HG03575 (cell line): ENCODE data around the gene PPM1J.
"Not testable (repeated sequence)": the region's sequence is repeated elsewhere in the genome, so short reads cannot be mapped to it uniquely, and the experiment has no call there.

ENCODE experiments used
- ATAC-seq: cut with Tn5 transposase; IDR thresholded peaks from one replicate; pipeline ENCODE4 v1.9.1; 2021; ENCODE audit not compliant: unreplicated experiment, insufficient number of reproducible peaks, low FRiP score; ENCODE audit errors: extremely low read depth

The PPM1J gene

DNA sequence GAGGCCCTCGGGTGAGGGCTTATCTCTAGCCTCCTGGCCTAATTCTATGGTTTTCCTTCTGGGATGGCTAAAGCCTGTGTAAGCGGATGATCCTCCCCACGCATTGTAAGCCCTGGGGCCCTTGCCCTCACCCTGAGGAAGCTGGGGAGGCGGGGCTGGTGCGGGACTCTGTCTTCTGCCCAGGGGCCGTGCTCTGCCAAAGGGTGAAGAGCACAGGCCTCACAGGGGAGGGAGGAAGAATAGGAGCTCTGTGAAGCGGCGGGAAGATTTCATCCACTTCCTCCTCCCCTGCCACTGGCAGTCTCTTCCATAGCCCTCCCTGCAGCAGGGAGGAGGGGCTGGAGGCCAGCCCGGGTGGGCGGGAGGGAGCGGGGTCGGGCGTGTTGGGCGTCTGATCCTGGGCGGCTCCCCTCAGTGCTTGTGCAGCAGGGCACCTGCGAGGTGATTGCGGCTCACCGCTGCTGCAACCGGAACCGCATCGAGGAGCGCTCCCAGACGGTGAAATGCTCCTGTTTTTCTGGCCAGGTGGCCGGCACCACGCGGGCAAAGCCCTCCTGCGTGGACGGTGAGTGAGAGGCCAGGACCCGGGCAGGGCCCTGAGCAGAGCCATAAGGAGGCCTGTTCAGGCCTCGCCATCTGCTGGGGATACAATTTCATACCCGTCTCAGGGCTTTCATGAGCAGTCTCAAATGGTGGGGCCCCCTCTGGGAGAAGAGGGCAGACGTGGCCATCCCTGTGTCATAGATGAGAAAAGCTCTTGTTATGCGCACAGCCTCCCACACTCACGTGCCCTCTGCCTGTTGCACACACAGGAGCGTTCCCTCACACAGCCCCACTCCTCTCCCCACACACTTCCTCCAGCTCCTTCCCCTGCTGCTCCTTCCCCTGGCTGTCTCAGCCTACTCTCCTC lies 7.7 kb upstream of the PPM1J start:
- ATAC-seq, result no peak

DNA sequence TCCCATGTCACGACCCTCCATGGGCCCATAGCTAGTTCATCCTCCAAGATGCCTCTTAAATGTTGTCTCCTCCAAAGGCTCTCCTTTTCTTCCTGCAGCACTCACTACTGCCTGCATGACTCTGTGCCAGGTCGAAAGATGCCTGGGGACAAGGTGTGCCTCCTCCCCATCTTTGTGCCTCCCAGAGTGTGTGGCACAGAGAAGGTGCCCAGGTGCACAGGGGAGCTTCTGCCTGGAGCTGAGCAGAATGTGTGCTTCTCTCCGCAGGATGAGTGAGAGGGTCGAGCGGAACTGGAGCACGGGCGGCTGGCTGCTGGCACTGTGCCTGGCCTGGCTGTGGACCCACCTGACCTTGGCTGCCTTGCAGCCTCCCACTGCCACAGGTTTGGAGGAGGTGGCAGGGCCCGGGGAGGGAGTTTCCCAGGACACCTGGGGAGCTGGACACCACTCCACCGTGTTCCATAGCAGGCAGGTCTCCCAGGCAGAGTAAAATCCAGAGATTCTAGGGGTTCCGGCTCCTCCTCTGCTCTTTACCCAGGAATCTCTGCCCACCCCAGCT lies 6.9 kb upstream of the PPM1J start:
- no peak for ATAC-seq

DNA sequence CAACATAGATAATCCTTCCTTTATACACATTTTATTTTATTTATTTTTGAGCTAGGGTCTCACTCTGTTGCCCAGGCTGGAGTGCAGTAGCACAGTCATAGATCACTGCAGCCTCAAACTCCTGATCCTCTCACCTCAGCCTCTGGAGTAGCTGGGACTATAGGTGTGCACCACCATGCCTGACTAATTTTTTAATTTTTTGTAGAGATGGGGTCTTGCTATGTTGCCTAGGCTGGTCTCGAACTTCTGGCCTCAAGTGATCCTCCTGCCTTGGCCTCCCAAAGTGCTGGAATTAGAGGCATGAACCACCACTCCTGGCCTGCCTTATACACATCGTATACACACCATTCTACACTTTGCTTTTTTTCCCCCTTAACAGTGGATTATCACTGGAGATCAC lies 6.2 kb upstream of the PPM1J start:
- not testable (repeated sequence) for ATAC-seq

DNA sequence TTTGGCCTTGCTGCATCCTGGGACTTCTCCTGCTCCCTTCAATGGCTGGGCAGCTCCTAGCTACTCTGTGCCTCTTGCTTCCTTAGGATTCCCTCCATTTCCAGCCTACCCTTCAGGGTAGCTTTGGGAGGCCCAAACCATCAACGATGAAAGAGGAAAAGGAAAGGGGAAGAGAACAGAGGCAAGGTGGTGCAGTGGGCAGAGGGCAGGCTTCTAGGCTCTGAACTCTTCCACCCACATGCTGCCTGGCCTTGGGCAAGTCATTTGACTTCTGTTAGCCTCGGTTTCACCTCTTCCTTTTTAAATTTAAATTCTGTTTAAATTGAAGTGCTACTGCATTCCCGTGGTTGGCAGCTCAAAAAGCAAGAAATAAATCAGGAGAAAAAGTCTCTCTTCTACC lies 5.7 kb upstream of the PPM1J start:
- ATAC-seq, result no peak

DNA sequence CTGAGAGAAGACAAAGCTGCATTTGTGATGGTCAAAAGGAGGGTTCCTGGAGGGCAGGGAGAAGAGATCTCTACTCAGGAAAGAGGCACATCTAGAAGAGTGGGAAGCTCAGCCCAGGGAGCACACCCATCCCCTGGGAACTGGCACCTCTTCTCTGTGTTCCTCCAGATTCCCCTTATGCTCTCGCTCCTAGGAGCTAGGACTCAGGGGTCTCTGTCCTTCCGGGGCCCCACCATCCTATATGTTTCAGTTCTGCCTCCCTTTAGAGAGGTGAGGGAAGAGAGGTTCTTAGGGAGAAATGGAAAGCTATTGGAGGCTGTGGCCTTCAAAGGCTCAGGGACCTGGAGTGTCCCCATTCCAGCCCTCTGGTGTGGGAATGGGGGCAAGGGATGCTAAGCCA lies 4.6 kb upstream of the PPM1J start:
- no peak for ATAC-seq

DNA sequence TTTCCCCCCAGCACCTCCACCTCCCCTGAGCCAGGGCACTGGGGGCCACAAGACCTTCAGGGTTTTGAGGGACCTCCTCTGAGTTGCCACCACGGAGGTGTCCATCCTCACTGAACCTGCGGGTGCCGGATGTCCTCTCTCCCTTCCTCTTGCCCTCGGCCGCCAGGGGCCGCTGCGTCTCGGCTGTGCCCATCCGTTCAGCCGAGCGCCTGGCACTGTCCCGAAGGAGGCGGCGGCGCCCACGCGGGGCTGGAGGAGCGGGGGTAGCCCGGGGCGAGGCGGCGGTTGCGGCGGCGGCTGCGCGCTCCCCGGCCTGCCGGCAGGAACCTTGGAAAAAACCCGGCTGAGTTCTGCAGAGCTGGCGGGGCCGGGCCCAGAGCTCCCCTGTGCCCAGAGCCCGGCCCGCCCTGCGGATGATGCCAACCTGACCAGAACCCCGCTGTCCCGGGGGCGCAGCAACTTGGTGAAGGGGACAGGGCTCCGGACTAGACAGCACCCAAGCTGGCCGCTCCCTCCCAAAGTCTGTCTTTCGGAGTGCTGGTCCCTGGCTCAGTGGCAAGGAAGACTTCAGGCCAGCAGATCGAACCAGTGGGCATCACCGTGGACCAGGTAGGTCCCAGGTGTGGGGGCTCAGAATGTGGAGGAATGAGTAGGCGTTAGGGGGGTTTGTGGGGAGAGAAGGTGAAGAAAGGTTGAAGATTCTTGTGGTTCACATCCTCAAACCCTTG lies 3.7 kb upstream of the PPM1J start:
- ATAC-seq, result no peak

DNA sequence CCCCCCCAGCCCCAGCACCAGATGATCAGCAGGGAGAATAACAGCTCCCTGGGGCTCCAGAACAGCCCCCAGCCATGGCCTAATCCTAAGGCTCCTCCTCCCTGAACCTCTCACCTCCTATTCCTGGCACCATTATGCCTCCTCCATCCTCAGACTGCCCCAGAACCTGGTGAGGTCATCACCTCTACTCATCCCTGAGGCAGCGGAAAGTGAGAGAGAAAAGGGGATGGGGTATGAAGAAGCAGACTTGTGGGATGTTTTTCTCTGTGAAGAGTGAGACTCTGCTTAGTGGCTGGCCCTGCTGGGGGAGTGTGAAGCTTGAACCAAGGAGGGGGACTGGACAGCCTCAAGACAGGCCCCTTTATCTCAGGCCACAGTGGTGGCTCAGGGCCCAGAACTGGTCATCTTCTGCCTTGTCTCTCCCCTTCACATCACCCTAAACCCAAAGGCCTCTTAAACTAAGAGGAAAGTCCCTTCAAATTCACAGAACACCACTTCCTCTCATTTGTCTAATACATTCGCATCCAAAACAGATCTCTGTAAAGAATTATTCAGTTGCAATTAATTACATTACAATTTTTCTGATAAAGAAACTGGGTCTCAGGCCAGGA lies 2.2 kb upstream of the PPM1J start:
- no peak for ATAC-seq

DNA sequence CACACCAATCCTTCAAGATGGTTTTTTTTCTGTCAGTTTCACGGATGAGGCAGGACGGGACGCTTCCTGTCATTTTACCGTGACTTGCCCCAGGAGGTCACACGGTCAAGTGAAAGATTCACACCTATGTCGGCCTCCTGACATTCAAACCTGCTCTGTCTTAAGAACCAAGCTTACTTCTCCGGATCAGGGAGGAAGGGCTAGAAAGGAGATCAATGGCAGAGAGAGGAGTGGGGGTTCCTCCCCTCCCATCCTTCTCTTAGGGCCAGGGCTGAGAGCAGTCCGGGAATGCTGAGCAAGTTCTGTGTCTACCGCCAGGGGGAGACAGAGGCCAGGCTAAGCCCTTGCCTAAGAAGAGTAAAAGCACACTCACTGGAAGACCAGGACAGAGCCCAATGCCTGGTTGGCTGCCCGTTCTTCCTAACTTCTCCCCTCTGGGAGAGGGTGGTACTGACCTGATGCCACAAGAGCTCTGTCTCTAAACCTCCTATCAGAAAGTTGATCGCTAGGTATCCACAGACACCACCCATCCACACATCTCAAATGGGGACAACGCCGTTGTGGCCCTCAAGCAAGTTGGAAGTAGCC lies 1.1 kb upstream of the PPM1J start:
- ATAC-seq, result no peak

DNA sequence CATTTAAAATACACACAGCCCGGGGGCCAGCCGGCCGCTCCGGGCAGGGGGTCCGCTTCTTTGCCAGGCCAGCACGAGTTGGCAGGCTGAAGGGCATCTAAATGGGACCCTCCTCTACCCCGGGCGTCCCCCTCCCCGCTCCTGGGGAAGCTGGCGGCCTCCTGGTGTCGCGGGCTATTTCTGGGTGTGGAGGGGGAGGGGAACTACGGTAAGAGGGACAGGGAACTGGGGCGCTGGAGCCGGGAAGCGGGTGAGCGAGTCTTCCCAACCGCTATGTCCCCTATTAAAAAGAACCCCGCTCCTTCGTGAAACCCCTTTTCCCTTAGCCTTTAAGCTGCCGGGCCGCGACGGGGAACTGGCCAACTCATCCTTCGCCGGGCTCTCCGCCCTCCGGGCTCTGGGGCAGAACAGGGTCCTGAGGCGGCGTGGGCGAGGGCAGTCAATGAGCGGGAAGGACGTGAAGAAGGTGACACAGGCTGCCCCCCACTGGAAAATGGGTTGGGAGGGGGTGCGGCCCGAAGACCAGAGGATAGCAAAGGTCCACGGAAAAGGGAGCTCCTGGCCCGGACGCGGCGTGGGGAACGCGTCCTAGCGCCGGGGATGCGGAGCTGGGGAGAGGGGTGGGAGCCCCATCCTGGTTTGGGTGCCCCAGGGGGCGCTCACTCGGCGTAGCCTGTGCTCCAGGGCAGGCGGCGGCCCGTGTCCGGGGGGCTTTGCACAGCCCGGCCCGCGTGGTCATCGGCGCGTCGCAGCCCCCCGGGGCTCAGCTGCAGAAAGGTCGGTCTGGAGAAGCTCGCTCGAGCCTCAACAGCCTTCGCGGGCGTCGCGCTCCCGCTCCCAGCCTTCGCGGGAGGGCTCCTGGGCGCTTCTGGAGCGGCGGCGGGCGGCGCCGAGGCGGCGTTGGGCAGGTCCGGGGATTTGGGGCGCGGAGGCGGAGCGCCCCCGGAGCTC lies 544 bp downstream of the PPM1J start:
- no peak for ATAC-seq

DNA sequence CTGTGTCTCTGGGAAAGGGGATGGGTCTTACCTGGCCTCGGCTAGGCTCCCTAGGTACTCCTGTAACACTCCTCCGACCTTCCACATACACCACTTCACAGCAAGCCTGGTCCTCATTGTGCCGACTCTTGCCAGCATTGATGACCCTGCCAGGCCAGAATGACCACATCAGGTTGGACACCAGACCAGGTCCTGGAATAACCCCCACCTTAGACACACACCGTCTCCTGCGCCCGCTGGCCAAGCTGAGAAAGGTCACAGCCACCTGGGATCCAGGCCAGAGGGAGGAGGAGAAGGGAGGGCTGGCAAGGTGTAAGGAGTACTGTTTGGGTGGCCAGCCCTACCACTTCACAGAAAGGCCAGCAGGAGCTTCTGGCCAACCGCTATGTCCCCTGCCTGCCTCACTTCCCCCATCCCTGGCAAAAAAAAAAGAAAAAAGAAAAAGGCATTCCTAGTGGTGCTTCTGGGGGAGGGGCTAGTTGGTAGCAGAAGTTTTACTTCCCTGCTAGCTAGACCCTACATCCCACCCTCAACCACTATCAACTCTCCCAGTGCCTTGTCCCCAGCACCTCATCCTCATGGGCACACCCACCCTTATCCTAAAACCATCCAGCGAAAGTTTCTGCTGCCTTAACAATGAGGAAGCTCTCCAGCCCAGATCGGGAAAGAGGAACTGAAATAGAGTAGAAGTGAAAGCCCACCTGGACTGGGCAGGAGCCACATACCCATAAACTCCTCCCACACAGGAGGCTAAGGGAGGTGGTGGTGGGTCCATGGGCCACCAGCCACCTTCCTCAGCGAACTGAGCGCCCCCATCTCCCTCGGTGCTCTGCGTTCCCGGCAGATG lies 1.4 kb downstream of the PPM1J start:
- ATAC-seq, result no peak

DNA sequence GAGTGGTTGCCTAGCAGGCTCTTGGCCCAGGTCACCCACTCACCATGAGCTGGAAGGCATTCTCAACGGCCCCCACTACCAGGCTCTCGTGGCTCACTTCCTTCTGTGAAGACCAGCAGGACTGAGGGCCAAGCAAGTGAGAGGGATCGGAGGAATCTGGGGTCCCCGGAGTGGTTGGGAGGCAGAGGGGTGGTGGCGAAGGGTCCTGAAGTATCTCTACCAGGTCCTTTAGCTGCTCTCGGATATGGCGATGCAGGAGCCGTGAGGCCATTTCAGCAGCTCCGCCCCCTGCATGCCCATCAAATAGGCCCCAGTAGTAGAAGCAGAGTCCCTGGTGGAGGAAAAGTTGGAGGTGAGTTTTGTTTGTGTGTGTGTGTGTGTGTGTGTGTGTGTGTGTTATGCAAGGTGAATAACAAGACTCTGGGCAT lies 2.4 kb downstream of the PPM1J start:
- ATAC-seq, result no peak

DNA sequence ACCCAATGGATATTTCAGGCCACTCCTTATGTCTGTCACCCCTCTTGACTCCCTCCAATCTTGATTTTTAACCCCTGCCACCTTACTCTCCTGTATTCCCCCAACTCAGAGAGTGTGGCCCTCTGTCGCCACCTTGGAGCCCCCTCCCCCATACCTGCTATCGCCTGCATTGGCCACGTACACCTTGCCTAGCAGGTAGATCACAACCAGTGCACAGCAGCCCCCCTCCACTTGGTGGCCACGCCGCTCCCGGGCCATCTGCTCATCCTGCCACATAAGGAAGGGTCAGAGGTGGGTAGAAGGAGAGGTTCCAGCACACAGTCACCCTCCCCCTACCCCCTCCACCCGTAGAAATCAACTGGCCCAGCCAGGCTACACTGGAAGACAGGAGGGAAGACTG lies 2.9 kb downstream of the PPM1J start:
- ATAC-seq, result no peak

DNA sequence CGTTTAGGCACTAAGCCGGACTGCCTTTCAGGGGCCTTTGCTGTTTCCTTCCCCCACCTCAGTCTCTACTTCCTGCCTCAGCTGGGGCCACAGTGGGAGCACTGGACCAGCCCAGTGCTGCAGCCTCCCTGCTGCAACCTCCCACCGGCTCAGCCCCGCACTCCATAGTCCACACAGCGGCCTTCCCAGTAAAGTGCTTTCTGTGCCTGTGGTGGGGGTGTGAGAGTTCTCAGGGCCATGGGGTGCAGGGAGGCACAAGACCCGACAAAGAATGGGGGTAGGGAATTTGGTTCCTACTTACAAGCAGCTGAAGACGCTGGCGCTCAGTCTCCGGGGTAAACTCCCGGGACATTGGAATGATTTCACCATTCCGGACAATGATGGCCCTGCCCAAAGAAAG lies 3.5 kb downstream of the PPM1J start:
- ATAC-seq, result no peak

DNA sequence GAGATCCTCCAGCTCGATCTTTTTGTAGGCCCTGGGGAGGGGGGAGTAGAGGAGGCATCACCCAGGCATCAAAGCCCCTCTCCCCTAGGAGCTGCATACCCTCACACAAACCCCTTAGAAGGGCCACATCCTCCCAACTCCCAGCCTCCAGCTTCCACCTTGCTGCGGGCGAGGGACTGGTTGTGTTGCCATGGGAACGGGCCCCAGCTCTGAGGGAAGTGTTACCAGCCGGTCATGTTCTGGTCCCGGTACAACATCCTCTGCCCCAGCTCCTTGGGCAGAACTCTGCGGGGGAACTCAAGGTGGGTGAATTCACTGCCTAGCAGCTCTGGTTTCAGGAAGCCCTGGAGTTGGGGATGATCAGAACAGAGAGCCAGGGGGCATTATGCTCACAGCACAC lies 4.1 kb downstream of the PPM1J start:
- no peak for ATAC-seq

DNA sequence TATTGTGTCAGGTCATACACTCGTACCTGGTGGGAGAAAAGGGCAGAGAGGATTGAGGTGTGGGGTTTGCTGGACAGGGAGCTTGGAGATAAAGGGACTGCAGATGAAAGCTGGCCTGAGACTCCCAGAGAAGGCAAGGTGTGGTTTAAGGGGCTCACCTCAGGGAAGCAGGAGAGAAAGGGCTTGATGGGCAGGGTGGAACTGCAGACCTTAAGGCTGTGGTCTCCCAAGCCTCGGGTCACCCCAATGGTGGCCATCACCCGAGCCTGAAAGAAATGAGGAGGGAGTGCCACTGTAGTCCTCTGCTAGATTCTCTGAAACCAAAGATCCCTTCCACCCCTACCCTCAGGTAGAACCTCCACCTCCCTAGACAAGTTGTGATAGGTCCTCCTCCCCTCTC lies 4.5 kb downstream of the PPM1J start:
- ATAC-seq, result no peak

DNA sequence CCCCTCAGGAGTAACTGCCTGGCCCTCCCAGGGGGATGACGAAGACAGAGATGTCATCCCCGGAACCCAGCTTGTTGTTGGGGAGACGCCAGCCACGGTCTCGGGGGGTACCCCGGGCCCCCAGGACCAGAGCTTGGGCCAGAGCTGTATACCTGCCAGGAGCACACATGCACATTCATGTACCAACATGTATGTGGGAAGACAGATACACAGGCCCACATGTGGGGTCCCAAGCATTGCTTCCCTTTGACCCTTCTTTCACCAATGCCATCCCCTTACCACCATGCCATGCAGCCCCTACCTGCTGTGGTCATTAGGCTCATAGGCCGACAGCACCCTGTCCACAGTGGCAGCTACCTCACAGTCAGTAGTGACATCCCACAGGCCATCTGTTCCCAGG lies 5.0 kb downstream of the PPM1J start:
- no peak for ATAC-seq

DNA sequence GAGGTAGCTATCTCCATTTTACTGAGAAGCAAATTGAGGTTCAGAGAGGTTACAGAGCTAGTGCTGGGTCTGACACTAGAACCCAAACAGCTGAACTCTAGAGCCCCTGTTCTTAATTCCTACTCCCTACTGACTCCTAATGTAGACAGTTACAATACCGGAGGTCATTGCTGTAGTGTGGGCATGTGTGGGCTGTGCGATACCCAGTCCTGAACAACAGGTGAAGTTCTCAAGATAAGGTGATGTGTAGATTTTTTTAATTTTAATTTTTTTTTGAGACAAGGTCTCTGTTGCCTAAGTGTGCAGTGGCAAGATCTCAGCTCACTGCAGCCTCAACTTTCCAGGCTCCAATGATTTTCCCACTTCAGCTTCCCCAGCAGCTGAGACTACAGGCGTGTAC lies 6.6 kb downstream of the PPM1J start:
- ATAC-seq, result no peak
